ENCODE results near the gene AFF3. TPM values are rescaled to one million over a fixed set of nuclear protein-coding genes. Genes with fewer than 3 reads are reported as not detected.

Gene AFF3
- total and polyA plus RNA-seq, 2 donors (not counting 3 experiments of a cell fraction or from before 2014, with no cell fraction given): 0.06 to 0.07 TPM

DNA sequence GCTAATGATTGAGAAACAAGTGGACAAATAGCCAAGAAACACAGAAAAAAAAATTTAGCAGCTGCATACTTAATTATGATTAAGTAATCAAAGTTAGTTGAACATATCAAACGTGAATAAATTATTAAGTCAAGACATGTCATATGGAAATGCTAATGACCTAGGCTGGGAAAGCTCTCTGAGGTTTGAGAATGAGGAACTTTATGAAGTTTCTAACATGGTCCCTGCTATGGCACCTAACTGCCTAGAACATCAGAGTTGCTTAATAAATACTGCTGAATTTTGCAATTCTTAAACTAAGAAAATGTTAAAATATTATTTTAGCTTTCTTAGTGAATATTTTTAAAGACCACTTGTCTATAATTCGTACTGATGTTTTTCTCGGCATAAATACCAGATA is 99.8 kb downstream of the AFF3 start:
- no peaks in the 10 kb centered on the region for H3K9me3 ChIP-seq (replicated peaks; ENCODE audit: control insufficient read depth, insufficient read depth, low read length)
- H3K79me2 ChIP-seq (ENCODE audit: control insufficient read depth, insufficient read depth, low read length): no peaks in the 10 kb centered on the region
- no TSS peak for BruUV-seq (replicated peaks)
- H3K36me3 ChIP-seq (ENCODE audit: control insufficient read depth in 2 of 2, extremely low read depth in 1 of 2, insufficient read depth in 2 of 2, low read length in 2 of 2): no peaks in the 10 kb centered on the region
- TF ChIP-seq POLR2AphosphoS5 (IDR thresholded peaks at IDR 0.05; ENCODE audit: insufficient read depth, low read depth, low read length): no peak
- no peak for TF ChIP-seq POLR2A (IDR thresholded peaks at IDR 0.05; ENCODE audit: low read depth, low read length)
- TF ChIP-seq, protein P1, sequence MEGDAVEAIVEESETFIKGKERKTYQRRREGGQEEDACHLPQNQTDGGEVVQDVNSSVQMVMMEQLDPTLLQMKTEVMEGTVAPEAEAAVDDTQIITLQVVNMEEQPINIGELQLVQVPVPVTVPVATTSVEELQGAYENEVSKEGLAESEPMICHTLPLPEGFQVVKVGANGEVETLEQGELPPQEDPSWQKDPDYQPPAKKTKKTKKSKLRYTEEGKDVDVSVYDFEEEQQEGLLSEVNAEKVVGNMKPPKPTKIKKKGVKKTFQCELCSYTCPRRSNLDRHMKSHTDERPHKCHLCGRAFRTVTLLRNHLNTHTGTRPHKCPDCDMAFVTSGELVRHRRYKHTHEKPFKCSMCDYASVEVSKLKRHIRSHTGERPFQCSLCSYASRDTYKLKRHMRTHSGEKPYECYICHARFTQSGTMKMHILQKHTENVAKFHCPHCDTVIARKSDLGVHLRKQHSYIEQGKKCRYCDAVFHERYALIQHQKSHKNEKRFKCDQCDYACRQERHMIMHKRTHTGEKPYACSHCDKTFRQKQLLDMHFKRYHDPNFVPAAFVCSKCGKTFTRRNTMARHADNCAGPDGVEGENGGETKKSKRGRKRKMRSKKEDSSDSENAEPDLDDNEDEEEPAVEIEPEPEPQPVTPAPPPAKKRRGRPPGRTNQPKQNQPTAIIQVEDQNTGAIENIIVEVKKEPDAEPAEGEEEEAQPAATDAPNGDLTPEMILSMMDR (IDR thresholded peaks at IDR 0.05; ENCODE audit: extremely low read depth in 1 of 2, insufficient read depth in 1 of 2, low read depth in 1 of 2, low read length in 2 of 2): no peak
- TF ChIP-seq GATA2 (IDR thresholded peaks at IDR 0.05; ENCODE audit: insufficient read depth, insufficient read length, low read depth, low read length): no peak
- TF ChIP-seq MYC (IDR thresholded peaks at IDR 0.05; ENCODE audit: low read depth, low read length): no peak
- no peak for TF ChIP-seq FOS (IDR thresholded peaks at IDR 0.05; ENCODE audit: borderline replicate concordance, insufficient read depth, low read length)
- TF ChIP-seq EZH2 (IDR thresholded peaks at IDR 0.05; ENCODE audit: borderline replicate concordance, low read depth, low read length, severe bottlenecking): no peak
- TF ChIP-seq, protein P2, sequence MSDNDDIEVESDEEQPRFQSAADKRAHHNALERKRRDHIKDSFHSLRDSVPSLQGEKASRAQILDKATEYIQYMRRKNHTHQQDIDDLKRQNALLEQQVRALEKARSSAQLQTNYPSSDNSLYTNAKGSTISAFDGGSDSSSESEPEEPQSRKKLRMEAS (IDR thresholded peaks at IDR 0.05; ENCODE audit: insufficient read depth, insufficient read length): no peak
- no peak for TF ChIP-seq JUN (IDR thresholded peaks at IDR 0.05; ENCODE audit: borderline replicate concordance, insufficient read depth, insufficient read length, low read depth)
- FAIRE-seq (no peak), DNase-seq (ENCODE audit: low read depth, low spot score) (no peak)
- H3K4me2 ChIP-seq (ENCODE audit: insufficient read depth, low read length): no peak overlapping the region
- no peak overlapping the region for H3K27ac ChIP-seq (ENCODE audit: insufficient read depth, low read depth, low read length)
- H3K4me1 ChIP-seq (ENCODE audit: control insufficient read depth, extremely low read depth, insufficient read depth, low read length): no peaks in the 10 kb centered on the region
- CTCF ChIA-PET: interaction anchor here (2.3 kb wide), 1 partner anchor 223 kb away, joined by 10 read pairs; no protein-coding TSS in a partner anchor
- no peaks in the 10 kb centered on the region for H3K27me3 ChIP-seq (ENCODE audit: control insufficient read depth in 2 of 2, insufficient read depth in 2 of 2, low read length in 2 of 2)
- dilution Hi-C loops (cut with MboI; ENCODE audit: extremely low pct_ligation_motif_present, low sequenced_read_pairs) (no loop called here), intact Hi-C loops (cut with micrococcal nuclease) (no loop called here)
- H4K20me1 ChIP-seq (replicated peaks; ENCODE audit: control insufficient read depth, extremely low read depth, insufficient read depth, low read length): no peaks in the 10 kb centered on the region
- no peaks in the 10 kb centered on the region for H3K9me1 ChIP-seq (replicated peaks; ENCODE audit: control insufficient read depth, extremely low read depth, insufficient read depth, low read length)
- no peak overlapping the region for H3K4me3 ChIP-seq (replicated peaks in 1 of 3; ENCODE audit: insufficient read depth in 1 of 3, low read depth in 1 of 3, low read length in 3 of 3)
- no peak overlapping the region for H3K9ac ChIP-seq (replicated peaks; ENCODE audit: extremely low read depth, insufficient read depth, low read length)
- POLR2A ChIA-PET: interaction anchor here (0.6 kb wide), 1 partner anchor 224 kb away, joined by 3 read pairs; no protein-coding TSS in a partner anchor
- H2AFZ ChIP-seq (ENCODE audit: low read depth, low read length): no peak overlapping the region
